ENCODE results near the gene FARS2.

- TF ChIP-seq CTCF (IDR thresholded peaks at IDR 0.05) = no peak
- TF ChIP-seq CHD2 (IDR thresholded peaks at IDR 0.05; ENCODE audit: low read length, partially characterized antibody) = no peak
- no peak for TF ChIP-seq FOXM1 (IDR thresholded peaks at IDR 0.05; ENCODE audit: low read depth)
- TF ChIP-seq YY1 (IDR thresholded peaks at IDR 0.05; ENCODE audit: low read depth) = no peak
- TF ChIP-seq, protein P1, sequence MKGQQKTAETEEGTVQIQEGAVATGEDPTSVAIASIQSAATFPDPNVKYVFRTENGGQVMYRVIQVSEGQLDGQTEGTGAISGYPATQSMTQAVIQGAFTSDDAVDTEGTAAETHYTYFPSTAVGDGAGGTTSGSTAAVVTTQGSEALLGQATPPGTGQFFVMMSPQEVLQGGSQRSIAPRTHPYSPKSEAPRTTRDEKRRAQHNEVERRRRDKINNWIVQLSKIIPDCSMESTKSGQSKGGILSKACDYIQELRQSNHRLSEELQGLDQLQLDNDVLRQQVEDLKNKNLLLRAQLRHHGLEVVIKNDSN (IDR thresholded peaks at IDR 0.05; ENCODE audit: borderline replicate concordance, low read depth) = no peak
- TF ChIP-seq MXI1 (IDR thresholded peaks at IDR 0.05; ENCODE audit: low read depth, low read length) = no peak
- TF ChIP-seq, protein P2, sequence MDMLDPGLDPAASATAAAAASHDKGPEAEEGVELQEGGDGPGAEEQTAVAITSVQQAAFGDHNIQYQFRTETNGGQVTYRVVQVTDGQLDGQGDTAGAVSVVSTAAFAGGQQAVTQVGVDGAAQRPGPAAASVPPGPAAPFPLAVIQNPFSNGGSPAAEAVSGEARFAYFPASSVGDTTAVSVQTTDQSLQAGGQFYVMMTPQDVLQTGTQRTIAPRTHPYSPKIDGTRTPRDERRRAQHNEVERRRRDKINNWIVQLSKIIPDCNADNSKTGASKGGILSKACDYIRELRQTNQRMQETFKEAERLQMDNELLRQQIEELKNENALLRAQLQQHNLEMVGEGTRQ (IDR thresholded peaks at IDR 0.05; ENCODE audit: borderline replicate concordance, low read depth, low read length) = no peak
These were observed 127.9 kb downstream of the FARS2 start for GRCh38 chr6:5389086-5389745.
